ENCODE results near the gene ZNF831. TPM values are rescaled to one million over a fixed set of nuclear protein-coding genes. Genes with fewer than 3 reads are reported as not detected.

ZNF831 gene
- not detected in 2 replicates for total RNA-seq

DNA sequence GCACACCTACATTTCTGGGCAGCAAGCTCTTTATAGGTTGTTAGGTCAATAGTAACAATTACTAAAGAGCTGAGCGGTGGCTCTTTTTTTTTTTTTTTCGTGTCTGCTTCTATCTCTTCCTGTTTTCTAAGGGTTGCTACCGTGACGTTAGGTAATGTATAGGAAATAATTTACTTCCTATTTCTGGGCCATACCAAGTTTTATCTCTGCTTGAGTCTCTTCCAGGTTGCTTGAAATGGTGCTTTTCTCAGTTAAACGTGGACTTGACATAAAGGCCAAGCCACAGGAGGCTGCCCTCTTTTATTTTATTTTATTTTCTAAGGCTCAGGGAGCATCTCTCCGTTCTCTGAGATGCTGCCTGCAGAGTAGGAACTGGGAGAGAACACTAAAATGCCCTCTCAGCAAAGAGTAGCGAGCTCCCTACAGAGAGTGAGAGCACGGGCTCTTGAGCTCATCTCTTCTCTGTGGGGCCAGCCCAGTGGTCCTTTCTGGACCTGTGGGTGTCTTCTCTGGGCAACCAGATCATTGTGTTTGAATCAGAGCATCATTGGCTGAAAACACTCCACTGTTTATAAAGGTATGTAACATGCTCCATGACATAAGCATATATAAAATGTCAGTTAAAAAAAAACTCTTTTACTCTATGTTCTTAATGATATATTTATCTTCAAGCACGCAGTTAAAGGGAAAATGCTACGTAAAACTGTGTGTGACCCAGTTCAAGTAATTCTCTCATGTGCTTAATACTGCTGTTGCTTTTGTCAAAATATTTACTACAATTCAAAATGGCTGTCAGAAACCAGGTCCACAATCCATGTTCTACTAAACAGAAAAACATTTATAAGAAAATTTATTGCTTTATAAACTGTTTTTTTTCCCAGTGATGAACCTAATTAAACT lies at the start of gene ZNF831:
TSS of gene ZNF831 (plus strand) at position 191 of the 900 bp plus-strand sequence. CDS start 27,199 bp downstream, outside the sequence.
- no peak for DNase-seq (ENCODE audit: low read depth)

DNA sequence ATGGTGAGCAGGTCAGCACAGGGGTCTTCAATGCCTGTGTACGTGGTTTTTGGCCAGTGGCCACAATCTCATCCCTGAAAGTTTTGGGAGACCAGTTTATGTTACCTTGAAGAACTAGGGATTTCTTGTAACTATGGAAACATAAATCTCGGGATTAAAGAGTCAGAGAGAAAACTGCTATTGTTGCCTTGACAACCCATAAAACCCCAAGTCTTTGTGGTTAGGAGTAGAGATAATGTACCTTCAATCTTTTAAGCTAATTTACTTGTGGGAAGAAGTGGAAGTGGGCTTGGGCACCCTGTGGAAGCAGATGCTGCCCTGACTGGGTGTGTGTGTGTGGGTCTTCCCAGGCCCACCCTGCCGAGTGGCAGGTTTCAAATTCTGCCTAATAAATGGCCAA lies 46.1 kb upstream of the ZNF831 start:
- DNase-seq (ENCODE audit: low read depth) = no peak

DNA sequence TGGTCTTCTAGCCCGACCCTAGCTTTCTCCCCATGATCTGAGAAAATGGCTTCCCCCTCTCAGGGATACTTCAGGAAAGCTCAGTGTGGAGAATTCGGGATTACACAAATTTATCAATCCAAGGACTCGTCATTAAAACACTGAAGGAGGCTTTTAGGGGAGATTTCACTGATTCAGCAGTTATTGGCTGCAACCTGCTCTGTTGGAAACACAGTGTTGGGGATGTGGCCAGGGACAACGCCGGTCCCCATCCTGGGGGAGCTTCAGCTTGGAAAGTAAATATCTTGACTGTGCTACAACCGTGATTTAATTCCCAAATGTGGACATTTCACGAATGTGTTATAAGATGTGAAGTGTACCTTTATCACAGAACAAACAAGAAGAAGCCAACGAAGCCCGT lies 44.8 kb upstream of the ZNF831 start:
- DNase-seq (ENCODE audit: low read depth) = no peak

DNA sequence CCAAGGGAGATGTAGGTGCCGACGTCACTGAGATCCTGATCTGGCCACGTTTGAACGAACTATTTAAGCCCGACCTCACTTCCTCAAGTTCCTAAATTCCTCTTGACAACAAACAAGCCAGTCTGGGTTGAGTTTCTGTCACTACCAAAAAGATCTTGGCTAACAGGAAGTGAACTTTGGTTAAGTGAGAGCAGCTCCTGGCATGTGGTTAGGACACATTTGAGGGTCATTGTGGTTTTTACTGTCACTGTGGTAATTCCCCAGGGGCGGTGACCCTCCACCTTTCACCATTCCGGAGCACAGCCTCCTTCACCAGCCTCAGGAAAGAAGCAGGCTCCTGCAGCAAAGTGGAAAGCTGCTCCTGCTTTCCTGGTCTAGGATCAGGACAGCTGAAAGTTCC lies 43.1 kb upstream of the ZNF831 start:
- DNase-seq (ENCODE audit: low read depth) = no peak

DNA sequence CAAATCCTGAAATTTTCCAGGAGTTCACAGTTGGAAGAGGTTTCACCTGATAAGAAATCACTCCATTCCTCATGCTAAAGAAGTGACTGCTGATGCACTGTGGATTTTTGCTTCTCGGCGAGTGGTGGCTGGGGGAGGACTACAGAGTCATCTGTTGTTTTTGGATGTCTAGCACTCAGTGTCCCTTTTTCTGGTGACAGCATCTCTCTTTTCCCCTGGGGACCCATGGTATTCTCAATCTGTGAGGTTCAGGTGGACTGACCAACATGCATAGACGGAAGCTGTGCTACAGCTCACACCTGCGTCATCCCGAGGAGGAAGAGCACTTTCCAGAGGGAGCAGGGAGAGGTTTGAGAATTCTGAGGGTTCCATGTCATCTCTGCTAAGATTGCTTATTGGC lies 42.7 kb upstream of the ZNF831 start:
- DNase-seq (ENCODE audit: low read depth) = no peak

DNA sequence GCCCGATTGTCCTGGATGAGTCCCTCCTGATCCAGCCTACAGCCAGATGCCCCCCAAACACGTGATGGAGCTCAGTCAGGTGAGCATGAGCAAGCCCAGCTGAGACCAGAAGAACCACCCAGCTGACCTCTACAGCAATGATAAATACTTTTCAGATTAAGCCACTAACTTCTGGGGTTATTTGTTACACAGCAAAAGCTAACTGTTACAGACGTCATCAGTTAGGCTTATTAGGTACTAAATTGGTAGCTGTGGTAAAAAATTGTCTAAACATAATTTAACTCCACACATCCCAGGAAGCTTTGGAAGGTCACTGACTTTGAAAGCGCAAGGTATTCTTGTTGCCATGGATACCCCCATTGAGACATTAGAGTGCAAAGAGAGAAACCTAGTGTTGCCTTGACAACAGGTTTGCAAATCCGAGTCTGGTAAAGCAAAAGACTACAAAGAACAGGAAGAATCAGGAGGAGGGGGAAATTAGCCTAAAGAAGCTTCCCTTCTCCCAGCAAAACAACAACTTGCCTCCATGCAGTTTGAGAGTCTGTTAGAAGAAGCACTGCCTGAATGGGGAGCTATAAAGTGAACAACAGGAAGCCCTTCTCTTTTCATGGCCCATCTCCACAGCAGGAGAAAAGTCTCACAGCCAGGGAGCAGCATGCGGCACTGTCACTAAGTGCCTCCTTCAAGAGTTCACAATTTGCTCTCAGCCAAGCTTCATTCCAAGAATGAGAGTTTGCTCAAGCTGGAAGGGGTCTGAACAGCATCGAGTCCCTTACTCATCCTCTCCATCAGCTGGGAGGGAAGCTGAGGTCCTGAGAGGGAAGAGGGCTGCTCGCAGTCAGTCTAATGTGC lies 41.7 kb upstream of the ZNF831 start:
- DNase-seq (ENCODE audit: low read depth) = no peak

DNA sequence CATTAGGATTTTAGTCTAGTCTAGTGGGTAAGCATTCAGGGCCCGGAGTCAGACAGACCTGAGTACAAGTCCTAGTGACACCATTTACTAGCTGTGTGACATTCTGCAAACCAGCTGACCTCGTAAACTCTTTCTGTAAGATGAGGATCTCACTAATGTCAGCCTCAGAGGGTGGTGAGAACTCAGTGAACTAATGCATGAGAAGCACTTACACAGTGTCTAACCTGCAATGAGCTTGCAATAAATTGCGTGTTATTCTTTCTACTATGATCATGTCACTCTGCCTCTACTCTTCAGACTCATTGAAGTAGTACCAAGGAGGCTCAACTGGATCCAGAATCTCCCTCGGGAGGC lies 41.1 kb upstream of the ZNF831 start:
- no peak for DNase-seq (ENCODE audit: low read depth)

DNA sequence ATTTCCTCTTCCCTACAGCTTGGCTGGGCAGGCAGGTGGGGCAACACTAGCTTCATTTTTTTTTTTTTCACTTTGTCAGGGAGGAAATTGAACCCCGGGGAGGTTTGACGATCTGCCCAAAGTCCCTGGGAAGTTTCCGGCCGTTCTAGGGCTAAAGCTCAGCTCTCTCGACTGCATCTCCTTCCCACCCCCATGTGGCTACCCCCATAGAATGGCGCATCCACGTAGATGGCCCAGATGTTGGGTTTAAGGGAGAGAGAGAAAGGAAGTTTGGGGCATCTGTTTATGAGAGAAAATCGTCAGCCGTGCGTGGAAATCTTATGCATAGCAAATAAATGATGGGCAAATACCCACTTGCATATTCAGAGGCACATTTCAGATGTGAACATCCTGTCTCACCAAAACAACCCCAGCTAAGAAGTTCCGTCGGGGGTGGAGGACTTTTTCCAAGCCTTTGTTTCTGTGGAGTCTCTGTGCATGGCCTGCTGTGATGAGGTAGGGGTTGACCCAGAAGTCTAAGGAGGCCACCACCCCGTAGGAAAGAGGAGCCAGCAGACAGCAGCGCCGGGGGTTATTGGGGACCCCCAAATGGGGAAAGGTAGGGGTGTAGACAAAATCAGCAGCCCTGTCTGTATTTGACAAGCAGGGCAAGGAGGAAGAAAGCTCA lies 40.5 kb upstream of the ZNF831 start:
- DNase-seq (ENCODE audit: low read depth) = no peak

DNA sequence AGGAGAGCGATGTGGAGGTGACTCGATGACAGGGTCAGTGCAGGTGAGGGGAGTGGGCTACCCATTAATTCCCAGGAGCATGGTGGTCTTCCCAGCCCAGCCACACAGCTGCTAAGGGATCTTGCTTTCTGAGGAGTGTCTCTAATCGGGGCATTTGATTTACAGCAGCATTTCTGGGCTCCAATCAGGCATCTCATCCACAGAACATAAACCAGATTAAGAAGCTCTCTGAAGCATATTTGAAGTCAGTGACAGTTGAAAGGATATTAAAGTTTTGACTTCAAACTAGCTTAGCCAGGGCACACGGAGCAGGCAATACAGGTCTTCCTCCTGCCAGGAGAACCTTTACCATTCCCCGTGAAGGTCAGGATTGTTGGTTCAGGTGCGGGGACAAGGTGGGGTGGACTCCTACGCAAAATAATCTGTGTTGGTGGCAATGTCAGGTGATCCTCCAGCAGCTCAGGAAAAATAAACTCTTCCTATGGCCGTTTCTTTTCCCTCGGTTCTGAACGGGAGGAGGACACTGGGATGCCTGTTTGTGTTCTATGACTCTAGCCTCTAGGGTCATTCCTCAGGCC lies 39.9 kb upstream of the ZNF831 start:
- DNase-seq (ENCODE audit: low read depth) = no peak

DNA sequence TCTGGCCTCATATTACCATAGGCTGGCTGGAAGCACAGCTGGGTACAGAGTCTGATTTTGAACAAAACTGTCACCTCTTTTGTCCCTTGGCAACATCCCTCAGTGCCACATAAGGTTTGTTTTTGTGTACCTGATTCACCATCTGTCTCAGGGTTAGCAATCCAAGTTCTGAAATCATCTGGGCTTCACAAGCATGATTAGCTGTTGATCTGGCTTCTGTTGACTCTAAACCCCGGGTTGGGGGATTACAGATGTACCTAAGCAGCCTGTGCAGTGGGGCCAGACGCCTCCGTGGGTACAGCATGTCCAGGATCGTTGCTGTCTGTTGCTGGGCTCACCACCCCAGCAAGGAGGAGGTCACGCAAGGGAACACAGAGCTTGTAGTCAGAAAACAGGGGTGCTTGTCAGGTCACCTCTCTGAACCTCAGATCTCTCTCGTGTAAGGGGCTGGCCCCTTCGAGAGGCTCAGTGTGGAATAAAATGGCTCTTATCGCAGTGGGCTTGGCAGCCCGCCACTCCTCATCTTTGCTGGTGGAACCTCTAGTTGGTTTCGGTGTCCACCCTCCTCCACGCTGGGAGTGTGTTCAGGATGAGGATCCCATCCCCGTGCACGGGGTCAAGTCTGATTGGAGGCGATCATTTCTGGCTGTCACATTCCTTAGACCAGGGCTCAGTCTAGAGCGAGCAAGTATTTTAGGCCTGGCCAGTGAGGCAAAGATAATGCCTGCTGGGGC lies 39.2 kb upstream of the ZNF831 start:
- DNase-seq (ENCODE audit: low read depth) = no peak

DNA sequence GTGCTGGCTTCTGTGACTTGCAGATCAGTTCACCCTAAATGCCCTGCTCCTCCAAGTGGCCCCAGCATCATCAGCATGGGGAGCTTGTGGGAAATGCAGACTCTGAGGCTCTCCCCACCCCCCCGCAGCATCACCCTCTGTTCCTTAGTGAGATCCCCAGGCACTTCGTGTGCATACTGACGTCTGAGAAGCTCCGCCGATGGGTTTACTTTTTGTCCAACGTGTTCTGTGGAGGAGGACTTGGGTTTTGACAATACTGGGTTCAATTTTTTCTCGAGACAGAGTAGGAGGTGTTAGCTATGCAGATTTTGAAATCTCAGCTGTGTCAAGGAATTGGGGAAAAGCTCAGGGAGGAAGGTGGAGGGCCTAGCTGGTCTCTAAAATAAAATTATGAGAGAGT lies 38.3 kb upstream of the ZNF831 start:
- no peak for DNase-seq (ENCODE audit: low read depth)

DNA sequence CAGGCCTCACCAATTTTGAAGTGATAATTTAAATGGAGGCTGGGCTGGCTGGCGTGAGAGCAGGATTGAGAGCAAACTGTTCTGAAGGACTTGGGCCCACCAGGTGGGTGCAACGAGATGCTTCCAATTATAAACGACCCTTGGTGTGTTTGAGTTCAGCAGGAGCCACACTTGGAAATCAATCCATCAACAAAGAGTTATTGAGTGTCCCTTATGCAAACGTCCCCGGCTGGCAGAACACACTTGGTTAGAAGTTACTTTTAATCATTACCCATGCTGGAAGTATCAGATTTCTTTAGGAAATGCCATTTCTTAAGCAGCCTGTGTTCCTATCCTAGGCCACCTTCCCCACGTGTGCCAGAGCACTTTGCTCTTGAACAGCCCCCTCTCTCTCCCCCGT lies 37.8 kb upstream of the ZNF831 start:
- peak; percentile 1 for DNase-seq (ENCODE audit: low read depth)

DNA sequence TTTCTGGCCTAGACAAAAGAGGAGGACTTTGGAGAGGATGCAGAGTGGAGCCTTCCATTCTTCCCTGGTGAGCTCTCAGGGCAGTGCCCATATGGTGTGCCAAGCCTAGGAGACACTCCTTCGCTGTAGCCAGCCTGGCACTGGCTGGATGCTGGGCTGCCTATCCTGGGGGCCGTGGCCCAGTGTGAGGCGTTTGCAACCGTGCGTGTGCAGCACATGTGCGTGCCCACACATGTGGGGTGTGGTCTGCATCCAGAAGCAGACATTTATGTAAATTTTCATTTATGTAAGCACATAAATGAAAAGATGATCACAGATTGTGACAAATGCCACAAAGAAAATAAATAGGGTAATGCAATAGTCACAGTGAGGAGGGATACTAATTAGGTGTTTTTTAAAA lies 35.8 kb upstream of the ZNF831 start:
- no peak for DNase-seq (ENCODE audit: low read depth)

DNA sequence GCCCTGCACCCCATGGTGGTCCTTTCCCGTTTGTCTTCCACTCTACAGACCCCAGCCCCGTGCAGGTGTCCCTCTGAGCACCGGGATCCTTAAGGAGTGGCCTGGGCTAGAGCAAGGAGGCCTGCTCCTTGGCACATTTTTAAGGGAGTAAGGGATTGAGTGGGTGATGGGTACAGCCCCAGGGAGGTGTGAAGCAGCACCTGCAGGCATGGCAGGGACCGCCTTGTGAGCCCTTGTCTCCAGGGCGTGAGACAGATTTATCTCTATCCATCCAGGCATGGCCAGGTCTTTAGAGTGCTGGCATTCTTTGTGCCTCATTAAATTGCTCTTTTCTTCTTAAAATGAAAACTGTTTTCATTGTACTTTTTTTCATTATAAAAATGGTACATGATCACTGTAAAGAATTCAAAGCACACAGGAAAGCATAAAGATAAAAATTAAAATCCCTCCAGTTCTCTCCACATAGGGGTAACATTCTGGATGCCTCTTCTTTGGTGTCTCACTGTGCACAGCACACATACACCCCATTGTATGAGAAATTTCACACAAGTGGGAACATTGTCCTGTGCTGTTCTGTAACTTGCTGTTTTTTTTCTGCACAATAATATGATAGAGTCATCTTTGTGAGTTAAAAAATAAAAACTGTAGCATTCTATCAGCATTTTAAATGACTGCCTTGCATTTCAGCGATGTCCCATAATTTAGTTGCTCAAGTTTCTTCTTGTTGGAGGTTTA lies 31.9 kb upstream of the ZNF831 start:
- DNase-seq (ENCODE audit: low read depth) = no peak

DNA sequence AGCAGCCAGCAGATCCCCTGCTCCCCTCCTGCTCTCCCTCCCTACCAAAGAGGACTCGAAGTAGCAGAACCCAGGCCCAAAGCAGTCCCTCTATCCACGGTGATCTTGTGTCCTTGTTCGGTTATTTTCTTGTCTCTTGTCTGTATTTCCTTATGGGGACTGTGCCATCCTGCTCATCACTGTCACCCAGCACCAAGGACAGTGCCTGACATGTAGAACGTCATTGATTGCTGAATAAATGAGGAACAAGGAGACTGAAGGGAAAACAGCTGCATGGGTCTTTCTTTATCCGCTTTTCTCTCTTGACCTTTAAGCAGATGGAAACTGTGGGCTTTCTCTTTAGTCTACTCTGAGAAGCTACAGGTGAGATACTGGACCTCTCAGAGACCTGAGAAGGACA lies 29.4 kb upstream of the ZNF831 start:
- no peak for DNase-seq (ENCODE audit: low read depth)

DNA sequence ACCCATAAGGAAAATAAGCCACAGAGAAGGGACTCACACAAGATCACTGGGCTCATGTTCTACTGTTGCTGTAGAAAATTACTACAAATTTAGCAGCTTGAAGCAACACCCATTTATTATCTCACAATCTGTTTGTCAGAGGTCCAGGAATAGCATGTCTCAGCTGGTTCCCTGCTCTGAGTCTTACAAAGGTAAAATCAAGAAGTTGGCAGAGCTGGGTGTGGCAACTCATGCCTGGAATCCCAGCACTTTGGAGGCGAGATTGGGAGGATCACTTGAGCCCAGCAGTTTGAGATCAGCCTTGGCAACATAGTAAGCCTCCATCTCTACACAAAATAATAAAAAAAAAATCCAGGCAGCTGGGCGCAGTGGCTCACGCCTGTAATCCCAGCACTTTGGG lies 28.5 kb upstream of the ZNF831 start:
- no peak for DNase-seq (ENCODE audit: low read depth)

DNA sequence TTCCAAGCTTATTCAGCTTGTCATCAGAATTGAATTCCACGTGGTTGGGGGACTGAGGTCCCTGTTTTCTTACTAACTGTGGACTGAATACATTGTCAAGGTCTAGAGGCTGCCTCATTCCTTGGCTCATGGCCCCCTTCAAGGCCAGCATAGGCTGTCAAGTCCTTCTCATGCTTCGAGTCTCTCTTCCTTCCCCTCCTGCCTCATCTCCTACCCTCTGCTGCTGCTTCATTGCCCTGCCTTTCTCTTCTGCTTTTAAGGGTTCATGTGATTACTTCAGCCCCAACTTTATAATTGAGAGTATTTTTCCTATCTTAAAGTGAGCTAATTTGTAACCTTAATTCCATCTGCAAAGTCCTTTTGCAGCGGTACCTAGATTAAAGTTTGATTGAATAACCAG lies 27.6 kb upstream of the ZNF831 start:
- DNase-seq (ENCODE audit: low read depth) = no peak

DNA sequence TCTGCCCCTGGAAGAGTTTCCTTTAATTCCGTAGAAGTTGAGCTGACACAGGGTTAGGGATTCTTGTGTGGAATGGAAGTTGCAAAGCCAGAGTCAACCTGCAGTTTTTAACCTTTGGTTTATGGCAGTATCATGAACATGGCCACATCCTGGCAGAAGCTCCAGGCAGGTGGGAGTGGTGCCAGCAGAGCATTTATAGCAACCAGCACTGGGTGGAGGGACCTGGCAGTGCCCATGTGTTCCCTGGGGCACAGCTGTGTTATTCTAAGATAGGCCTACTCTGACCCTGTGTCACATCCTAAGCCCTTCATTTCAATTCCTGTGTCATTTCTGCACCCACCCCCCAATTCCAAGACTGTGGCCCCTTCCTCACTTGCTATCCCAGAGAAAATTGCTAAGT lies 26.1 kb upstream of the ZNF831 start:
- DNase-seq (ENCODE audit: low read depth) = no peak

DNA sequence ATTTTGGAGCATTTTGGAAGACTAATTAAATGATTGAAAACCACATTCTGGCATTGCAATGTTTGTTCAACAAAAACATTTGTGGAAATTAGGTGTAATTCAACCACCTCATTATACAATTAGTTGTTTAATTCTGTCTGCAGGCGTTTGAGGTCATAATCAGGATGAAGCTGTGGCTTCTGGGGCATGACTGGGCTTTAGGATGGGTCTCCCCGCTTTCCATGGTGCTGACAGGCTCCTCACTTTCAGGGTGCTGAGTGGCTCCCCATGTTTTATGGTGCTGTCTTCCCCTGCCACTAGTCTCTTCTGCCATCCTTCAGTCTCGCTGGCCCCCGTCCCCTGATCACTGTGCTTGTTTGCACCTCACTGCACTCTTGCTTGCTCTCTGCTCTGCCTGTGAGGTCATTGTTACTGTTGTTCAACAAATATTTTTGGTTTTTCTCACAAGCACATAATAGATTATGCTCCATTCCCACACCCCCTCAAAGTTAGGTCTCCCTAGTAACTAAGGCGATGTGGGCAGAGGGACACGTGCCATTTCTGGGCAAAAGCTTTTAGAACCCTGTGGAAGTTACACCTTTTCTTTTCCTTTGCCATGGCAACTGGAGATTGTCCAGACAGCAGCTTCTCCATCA lies 25.4 kb upstream of the ZNF831 start:
- DNase-seq (ENCODE audit: low read depth) = no peak

DNA sequence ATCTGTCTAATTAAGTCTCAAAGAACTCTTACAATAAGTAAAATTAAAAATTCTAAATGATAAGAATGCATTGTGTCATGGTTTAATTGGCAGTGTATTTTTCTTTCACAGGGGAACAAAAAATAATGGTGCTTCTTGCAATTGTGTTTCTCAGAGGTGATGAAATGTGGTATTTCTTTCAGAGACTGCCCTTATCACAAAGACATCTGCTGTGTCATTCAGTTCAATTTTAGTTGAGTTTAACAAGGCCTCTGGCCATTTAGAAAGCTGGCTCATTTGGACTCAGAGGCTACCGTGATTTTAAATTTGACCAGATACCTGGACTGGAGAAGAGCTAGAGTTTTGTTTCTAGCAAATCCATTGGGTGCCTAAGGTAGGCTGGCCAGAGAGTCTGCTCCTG lies 23.6 kb upstream of the ZNF831 start:
- no peak for DNase-seq (ENCODE audit: low read depth)

Measured in renal cortical epithelial cell (primary cell).